T-helper 2 cell treated with Interferon-gamma antibody and Interleukin-4, amounts not matched to agents 5 μg/mL and 100 μg/mL, for 36 hours (primary cell): Measurements from ENCODE around the gene PRPF4.
"Not testable (repeated sequence)": the region's sequence is repeated elsewhere in the genome, so short reads cannot be mapped to it uniquely, and the experiment has no call there.

ENCODE experiments used
- DNase-seq: peaks from one replicate; pipeline ENCODE4 v3.0.0; 2021; ENCODE audit warnings: low spot score
- H3K27ac Mint-ChIP-seq: one replicate; pipeline ENCODE4 v1.8.0; 2021; ENCODE audit warnings: mild to moderate bottlenecking, mixed read lengths
- H3K27me3 Mint-ChIP-seq: one replicate; pipeline ENCODE4 v1.8.0; 2021; ENCODE audit warnings: low read depth, mixed read lengths
- H3K36me3 Mint-ChIP-seq: one replicate; pipeline ENCODE4 v1.8.0; 2021; ENCODE audit warnings: low read depth, mixed read lengths
- H3K4me1 Mint-ChIP-seq: one replicate; pipeline ENCODE4 v1.8.0; 2021; ENCODE audit warnings: low read depth, mixed read lengths
- H3K4me3 Mint-ChIP-seq: one replicate; pipeline ENCODE4 v1.8.0; 2022; ENCODE audit warnings: mild to moderate bottlenecking, moderate library complexity, mixed read lengths
- H3K9me3 Mint-ChIP-seq: one replicate; pipeline ENCODE4 v1.8.0; 2021; ENCODE audit warnings: mixed read lengths

Gene PRPF4

GRCh38 chr9:113275157-113276131 is at the start of gene PRPF4, which contains the start of gene CDC26:
TSS of gene PRPF4 (plus strand) at chr9:113275658. CDS start at chr9:113275744, 86 bp downstream.
TSS of gene CDC26 (minus strand) at chr9:113275572. CDS start at chr9:113272507, 3,065 bp downstream.
- Mint-ChIP-seq H3K4me3 (no peak within 1 kb of the TSS), H3K27me3 (no peaks in the 10 kb centered on the region), H3K9me3 (no peaks in the 10 kb centered on the region), H3K27ac (no peak within 1 kb of the TSS), H3K36me3 (peaks cover 35% of the 10 kb centered on the region), H3K4me1 (peaks cover 16% of the 10 kb centered on the region)
- peak; percentile 96 for DNase-seq

- H3K9me3 Mint-ChIP-seq, result no peaks in the 10 kb centered on the region
- H3K27ac Mint-ChIP-seq, result no peak overlapping the region
- no peak for DNase-seq
- no peaks in the 10 kb centered on the region for H3K27me3 Mint-ChIP-seq
- peaks cover 22% of the 10 kb centered on the region for H3K4me1 Mint-ChIP-seq
- no peak overlapping the region for H3K4me3 Mint-ChIP-seq
- peaks cover 1% of the 10 kb centered on the region for H3K36me3 Mint-ChIP-seq
These were observed 48.0 kb upstream of the PRPF4 start for GRCh38 chr9:113227436-113227835.

DNA sequence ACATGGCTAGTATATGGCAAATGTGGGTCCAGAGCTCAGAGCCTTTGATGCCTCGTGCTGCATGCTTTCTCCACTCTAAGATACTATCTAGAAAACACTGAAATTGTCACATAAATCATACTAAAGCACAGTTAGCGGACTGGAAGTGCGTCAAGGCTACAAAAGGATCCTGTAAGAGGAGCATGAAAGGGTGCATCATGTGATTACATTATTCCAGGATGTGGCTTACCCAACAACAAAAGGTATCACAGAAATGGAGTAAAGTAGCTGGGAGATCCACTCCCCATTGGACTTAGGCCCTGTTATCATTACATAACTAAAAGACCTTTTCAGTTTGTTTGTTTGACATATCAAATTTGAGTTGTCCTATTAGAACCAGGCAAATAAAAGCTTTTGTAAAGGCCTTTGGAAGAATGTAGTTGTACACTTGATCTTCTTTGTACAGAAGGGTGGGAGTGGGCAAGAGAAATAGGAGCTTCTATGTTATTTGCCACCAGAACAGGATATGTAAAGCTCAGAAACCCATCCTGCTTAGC is 47.3 kb upstream of the PRPF4 start:
- H3K27me3 Mint-ChIP-seq, result no peaks in the 10 kb centered on the region
- no peak overlapping the region for H3K4me3 Mint-ChIP-seq
- no peak for DNase-seq
- no peak overlapping the region for H3K27ac Mint-ChIP-seq
- H3K4me1 Mint-ChIP-seq, result peaks cover 21% of the 10 kb centered on the region
- H3K36me3 Mint-ChIP-seq, result peaks cover 1% of the 10 kb centered on the region
- no peaks in the 10 kb centered on the region for H3K9me3 Mint-ChIP-seq

- Mint-ChIP-seq H3K27me3 (no peaks in the 10 kb centered on the region), H3K27ac (no peak overlapping the region), H3K36me3 (peaks cover 1% of the 10 kb centered on the region), H3K4me1 (peaks cover 22% of the 10 kb centered on the region), H3K9me3 (no peaks in the 10 kb centered on the region), H3K4me3 (no peak overlapping the region)
- no peak for DNase-seq
These were observed 43.8 kb upstream of the PRPF4 start for GRCh38 chr9:113231701-113232100.

GRCh38 chr9:113235701-113236255 is 39.7 kb upstream of the PRPF4 start:
- H3K27me3 Mint-ChIP-seq, H3K27ac Mint-ChIP-seq: not testable (repeated sequence)

GRCh38 chr9:113237026-113237425 is 38.4 kb upstream of the PRPF4 start:
- Mint-ChIP-seq H3K36me3 (peaks cover 1% of the 10 kb centered on the region), H3K27me3 (no peaks in the 10 kb centered on the region), H3K4me1 (peaks cover 24% of the 10 kb centered on the region), H3K4me3 (no peak overlapping the region), H3K9me3 (no peaks in the 10 kb centered on the region), H3K27ac (no peak overlapping the region)
- DNase-seq, result no peak

More at GRCh38 chr9:113235701-113236255, 39.7 kb upstream of the PRPF4 start:
- peaks cover 24% of the 10 kb centered on the region for H3K4me1 Mint-ChIP-seq
- H3K36me3 Mint-ChIP-seq, DNase-seq, H3K9me3 Mint-ChIP-seq, H3K4me3 Mint-ChIP-seq: not testable (repeated sequence)

DNA sequence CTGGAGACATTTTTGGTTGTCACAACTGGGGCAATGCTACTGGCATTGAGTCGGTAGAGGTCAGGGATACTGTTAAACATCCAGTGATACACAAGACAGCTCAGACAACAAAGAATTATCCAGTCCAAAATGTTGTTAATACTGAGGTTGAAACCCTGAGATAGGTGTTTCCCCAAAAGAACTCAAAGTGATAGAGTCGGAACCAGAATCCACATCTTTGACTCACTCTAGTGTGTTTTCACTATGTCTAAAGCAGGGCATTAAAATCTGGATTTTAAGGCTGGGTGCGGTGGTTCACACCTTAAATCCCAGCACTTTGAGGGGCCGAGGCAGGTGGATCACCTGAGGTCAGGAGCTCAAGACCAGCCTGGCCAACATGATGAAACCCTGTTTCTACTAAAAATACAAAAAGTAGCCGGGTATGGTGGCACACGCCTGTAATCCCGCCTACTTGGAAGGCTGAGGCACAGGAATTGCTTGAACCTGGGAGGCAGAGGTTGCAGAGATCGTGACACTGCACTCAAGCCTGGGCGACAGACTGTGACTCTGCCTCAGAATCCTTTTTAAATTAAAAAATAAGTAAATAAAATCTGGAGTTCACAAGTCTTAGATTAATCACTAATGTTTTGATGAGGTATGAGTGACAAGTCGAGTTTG is 37.1 kb upstream of the PRPF4 start:
- H3K4me1 Mint-ChIP-seq, result peaks cover 13% of the 10 kb centered on the region
- no peaks in the 10 kb centered on the region for H3K27me3 Mint-ChIP-seq
- no peaks in the 10 kb centered on the region for H3K9me3 Mint-ChIP-seq
- H3K36me3 Mint-ChIP-seq, result no peaks in the 10 kb centered on the region
- no peak for DNase-seq
- H3K4me3 Mint-ChIP-seq, result no peak overlapping the region
- no peak overlapping the region for H3K27ac Mint-ChIP-seq

GRCh38 chr9:113238859-113239232 is 36.6 kb upstream of the PRPF4 start:
- DNase-seq, result no peak
- H3K4me3 Mint-ChIP-seq, result no peak overlapping the region
- no peak overlapping the region for H3K27ac Mint-ChIP-seq
- H3K36me3 Mint-ChIP-seq, result no peaks in the 10 kb centered on the region
- no peaks in the 10 kb centered on the region for H3K27me3 Mint-ChIP-seq
- H3K9me3 Mint-ChIP-seq, result no peaks in the 10 kb centered on the region
- peaks cover 12% of the 10 kb centered on the region for H3K4me1 Mint-ChIP-seq

DNA sequence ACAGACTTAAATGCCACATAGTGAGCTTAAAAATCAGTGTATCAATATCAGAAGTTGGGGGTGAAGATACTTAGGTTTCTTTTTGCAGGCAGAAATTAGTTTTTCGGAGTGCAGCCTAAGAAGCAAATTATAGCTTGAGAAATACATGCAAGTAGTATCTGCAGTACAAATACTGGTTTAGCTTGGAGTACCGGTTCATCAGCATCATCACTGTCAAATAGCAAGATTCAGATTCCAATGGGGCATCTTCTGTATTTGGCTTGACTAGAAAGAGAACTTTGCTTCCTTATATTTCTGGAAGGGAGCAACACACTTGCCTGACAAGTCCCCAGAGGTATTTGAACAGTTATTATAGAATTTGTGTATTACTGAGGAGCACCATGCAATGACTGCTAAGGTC is 34.3 kb upstream of the PRPF4 start:
- H3K4me3 Mint-ChIP-seq, result no peak overlapping the region
- no peaks in the 10 kb centered on the region for H3K9me3 Mint-ChIP-seq
- H3K36me3 Mint-ChIP-seq, result no peaks in the 10 kb centered on the region
- H3K4me1 Mint-ChIP-seq, result peaks cover 10% of the 10 kb centered on the region
- no peak for DNase-seq
- H3K27me3 Mint-ChIP-seq, result no peaks in the 10 kb centered on the region
- no peak overlapping the region for H3K27ac Mint-ChIP-seq

GRCh38 chr9:113244556-113244955 is 30.9 kb upstream of the PRPF4 start:
- H3K27me3 Mint-ChIP-seq, result no peaks in the 10 kb centered on the region
- H3K9me3 Mint-ChIP-seq, result peaks cover 5% of the 10 kb centered on the region
- no peaks in the 10 kb centered on the region for H3K4me1 Mint-ChIP-seq
- DNase-seq, result no peak
- H3K27ac Mint-ChIP-seq, result no peak overlapping the region
- H3K4me3 Mint-ChIP-seq, result no peak overlapping the region
- peaks cover 6% of the 10 kb centered on the region for H3K36me3 Mint-ChIP-seq

DNA sequence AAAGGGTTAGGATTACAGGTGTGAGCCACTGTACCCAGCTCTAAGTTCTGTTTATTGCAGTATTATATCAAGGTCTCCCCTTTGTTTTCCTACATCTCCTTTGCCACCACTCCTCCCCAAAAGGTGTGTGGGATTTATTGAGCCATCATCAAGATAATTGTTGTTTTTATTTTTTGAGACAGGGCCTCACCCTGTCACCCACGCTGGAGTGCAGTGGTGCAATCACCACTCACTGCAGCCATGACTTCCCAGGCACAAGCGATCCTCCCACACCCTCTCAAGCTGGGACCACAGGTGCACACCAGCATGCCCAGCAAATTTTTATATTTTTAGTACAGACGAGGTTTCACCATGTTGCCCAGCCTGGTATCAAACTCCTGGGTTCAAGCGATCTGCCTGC is 29.6 kb upstream of the PRPF4 start:
- no peak for DNase-seq
- Mint-ChIP-seq H3K27ac (no peak overlapping the region), H3K9me3 (peaks cover 8% of the 10 kb centered on the region), H3K4me3 (no peak overlapping the region), H3K4me1 (no peaks in the 10 kb centered on the region), H3K36me3 (peaks cover 9% of the 10 kb centered on the region), H3K27me3 (no peaks in the 10 kb centered on the region)

- no peak overlapping the region for H3K4me3 Mint-ChIP-seq
- no peaks in the 10 kb centered on the region for H3K4me1 Mint-ChIP-seq
- H3K36me3 Mint-ChIP-seq, result peaks cover 13% of the 10 kb centered on the region
- DNase-seq, result no peak
- peaks cover 8% of the 10 kb centered on the region for H3K9me3 Mint-ChIP-seq
- no peaks in the 10 kb centered on the region for H3K27me3 Mint-ChIP-seq
- no peak overlapping the region for H3K27ac Mint-ChIP-seq
These were observed 28.5 kb upstream of the PRPF4 start for GRCh38 chr9:113246928-113247327.

- Mint-ChIP-seq H3K27ac (no peak overlapping the region), H3K4me3 (no peak overlapping the region)
These were observed 27.8 kb upstream of the PRPF4 start for GRCh38 chr9:113247640-113248039.

DNA sequence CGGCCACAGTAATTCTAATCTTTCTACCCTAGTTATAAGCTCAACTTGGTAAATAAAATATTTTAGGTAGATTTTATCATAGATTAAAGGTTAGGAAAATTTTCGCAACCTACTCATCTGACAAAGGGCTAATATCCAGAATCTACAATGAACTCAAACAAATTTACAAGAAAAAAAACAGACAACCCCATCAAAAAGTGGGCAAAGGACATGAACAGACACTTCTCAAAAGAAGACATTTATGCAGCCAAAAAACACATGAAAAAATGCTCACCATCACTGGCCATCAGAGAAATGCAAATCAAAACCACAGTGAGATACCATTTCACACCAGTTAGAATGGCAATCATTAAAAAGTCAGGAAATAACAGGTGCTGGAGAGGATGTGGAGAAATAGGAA is 25.8 kb upstream of the PRPF4 start:
- DNase-seq, H3K4me1 Mint-ChIP-seq, H3K27ac Mint-ChIP-seq, H3K27me3 Mint-ChIP-seq, H3K9me3 Mint-ChIP-seq, H3K4me3 Mint-ChIP-seq: not testable (repeated sequence)
- peaks cover 14% of the 10 kb centered on the region for H3K36me3 Mint-ChIP-seq

More at GRCh38 chr9:113247640-113248039, 27.8 kb upstream of the PRPF4 start:
- no peak for DNase-seq
- Mint-ChIP-seq H3K4me1 (no peaks in the 10 kb centered on the region), H3K9me3 (peaks cover 8% of the 10 kb centered on the region), H3K27me3 (no peaks in the 10 kb centered on the region), H3K36me3 (peaks cover 14% of the 10 kb centered on the region)
